GM21529 (cell line): Measurements from ENCODE around the gene ATXN8OS.
"Not testable (repeated sequence)": the region's sequence is repeated elsewhere in the genome, so short reads cannot be mapped to it uniquely, and the experiment has no call there.

ENCODE experiments used
- ATAC-seq: cut with Tn5 transposase; IDR thresholded peaks from one replicate; pipeline ENCODE4 v1.9.1; 2021; ENCODE audit not compliant: unreplicated experiment

Gene ATXN8OS

GRCh38 chr13:70107498-70108281, at the start of gene ATXN8OS:
TSS of gene ATXN8OS (plus strand) at chr13:70107826.
- no peak for ATAC-seq

DNA sequence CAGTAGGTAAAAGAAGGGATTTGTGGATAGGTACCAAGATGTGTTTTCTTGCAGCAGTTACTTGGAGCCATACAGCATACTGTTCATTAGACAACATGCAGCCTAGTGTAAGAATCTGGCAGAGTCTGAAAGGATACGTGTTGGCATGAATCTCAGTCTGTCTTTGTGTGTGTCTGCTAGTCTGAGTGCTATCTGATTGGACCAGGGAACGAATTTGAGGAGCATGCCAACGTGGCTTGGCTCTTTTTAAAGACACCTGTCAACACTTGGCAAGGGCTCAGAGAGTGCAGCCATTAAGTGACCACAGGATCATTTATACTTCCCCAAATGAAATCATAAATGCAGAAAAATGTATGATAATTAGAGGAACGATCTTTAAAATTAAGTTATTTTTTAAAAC, 27.6 kb upstream of the ATXN8OS start:
- ATAC-seq = no peak

GRCh38 chr13:70087247-70087646, 20.4 kb upstream of the ATXN8OS start:
- ATAC-seq = no peak

- ATAC-seq = no peak
Measured at GRCh38 chr13:70088926-70089325, 18.7 kb upstream of the ATXN8OS start.

DNA sequence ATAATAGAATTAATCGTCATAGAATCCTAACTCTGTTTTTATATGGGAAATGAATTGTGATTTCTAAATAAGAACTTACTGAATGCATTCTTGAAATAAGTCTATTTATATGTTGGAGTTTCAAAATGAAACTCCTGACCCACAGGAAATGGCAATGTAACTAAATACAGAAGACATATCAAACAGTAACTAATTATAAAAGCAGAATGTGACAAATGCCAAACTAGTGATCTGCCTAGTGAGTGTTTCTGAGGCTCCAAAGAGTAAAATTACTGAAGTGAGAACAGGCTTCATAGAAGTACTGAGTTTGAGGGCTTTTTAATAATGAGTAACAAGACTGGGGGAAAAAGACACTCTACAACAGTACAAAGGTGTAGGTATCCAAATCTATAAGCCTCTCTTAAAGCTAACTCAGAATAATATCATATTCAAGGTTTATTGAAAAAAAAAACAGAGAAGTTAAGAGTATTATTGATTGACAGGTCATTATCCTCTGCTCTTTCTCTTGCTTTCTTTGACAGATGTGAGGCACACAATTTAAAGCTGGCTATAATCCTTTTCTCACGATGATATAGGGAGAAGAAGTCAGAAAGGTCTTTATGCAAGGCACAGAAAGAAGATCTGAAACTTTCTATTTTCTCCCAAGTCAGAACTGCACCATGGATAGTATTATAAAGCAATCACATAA, 17.4 kb upstream of the ATXN8OS start:
- ATAC-seq = no peak

GRCh38 chr13:70098669-70099068, 9.0 kb upstream of the ATXN8OS start:
- no peak for ATAC-seq

DNA sequence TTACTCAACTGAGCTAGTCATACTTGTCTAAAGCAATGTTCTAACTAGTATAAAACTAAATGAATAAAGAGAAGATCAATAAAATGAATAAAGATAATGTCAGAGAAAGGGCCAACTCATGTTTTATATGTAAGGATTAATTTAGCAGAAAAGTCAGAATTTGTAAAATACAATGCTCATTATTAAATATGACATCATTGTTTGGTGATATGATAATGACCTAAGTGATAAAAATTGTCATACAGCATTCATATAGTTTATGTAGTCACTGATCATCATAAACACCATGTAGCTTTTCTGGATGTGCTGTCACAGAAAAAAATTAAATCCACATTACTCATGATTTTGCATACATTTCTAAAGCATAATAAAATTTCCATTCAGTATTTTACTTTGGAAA, 3.1 kb upstream of the ATXN8OS start:
- no peak for ATAC-seq

DNA sequence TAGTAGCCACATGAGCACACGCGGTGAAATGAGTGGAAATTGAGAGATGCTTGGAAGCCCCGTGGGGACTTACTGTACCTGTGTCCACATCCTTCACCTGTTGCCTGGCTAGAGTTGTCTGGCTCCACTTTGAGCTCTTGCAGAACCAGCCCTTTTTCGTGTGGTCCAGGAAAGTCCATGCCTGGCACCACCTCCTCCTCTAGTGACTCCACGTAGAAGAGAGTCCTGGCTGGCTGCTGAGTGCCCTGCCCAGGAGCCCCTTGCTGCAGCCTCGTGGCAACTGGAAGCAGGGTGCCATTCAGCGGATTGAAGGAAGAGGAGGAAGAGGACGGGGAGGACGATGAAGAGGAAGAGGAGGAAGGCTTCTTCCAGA, 515 bp upstream of the ATXN8OS start:
- no peak for ATAC-seq

GRCh38 chr13:70108356-70109105, 905 bp downstream of the ATXN8OS start, which contains the start of gene KLHL1:
TSS of gene KLHL1 (minus strand) at chr13:70108452. CDS start at chr13:70107699, 753 bp downstream.
- ATAC-seq = no peak

GRCh38 chr13:70117338-70117905, 9.8 kb downstream of the ATXN8OS start:
- no peak for ATAC-seq

GRCh38 chr13:70125693-70126092, 18.1 kb downstream of the ATXN8OS start:
- ATAC-seq = no peak

DNA sequence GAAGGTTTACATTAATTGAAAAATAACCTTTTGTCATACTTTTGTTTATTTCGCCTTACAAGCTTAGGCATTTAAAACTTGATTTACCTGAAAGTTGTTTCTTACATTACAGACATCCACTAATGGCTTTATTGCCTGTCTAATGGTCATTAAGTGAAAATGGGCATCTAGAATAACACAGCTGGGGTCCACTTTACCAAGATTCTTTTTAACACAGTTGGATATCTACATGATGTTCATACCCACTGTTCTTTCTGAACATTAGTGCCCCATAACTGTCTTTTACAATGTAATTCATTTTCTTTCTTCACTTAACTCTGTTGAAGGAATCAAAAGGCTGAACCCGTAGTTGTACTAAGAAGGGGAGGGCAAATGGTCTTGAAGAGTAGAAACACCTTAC, 20.5 kb downstream of the ATXN8OS start:
- ATAC-seq = no peak

DNA sequence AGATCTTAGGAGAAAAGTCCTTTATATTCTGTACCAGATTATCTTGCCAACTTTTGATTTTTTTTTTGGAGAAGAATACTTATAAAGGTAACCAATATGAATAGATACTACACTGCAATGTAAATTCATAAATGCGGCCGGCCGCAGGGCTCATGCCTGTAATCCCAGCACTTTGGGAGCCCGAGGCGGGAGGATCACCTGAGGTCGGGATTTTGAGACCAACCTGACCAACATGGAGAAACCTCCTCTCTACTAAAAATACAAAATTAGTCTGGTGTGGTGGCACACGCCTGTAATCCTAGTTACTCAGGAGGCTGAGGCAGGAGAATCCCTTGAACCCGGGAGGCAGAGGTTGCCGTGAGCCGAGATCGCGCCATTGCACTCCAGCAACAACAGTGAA, 35.0 kb downstream of the ATXN8OS start:
- not testable (repeated sequence) for ATAC-seq

- ATAC-seq = no peak
Measured at GRCh38 chr13:70162141-70162540, 54.5 kb downstream of the ATXN8OS start.

DNA sequence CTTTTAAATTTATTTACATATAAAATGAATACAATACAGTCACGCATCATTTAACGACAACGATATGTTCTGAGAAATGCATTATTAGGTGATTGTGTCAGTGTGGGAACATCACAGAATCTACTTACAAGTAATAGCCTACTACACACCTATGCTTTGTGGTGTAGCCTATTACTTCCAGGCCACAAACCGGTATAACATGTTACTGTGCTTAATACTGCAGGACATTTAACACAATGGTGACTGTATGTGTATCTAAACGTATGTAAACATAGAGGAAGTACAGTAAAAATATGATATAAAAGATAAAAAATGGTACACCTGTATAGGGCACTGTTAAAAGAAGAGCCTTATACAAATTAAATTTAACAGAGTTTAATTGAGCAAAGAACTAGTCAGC, 63.1 kb downstream of the ATXN8OS start:
- no peak for ATAC-seq

DNA sequence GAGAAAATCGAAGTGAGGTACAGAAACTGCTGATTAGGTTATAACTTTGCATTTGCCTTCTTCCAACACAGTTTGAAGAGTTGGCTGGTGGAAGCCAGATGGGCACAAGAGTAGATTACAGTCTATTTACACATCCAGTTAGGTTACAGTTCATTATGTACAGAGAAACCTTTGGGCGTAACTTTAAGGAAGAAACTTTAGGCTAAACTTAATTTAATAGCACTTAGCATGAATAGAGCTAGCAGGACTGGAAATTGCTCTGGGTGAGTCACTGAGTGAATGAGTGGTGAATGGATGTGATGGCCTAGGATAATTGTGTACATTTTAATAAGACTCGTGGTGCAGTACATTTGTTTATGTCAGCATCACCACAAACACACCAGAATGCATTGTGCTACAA, 63.5 kb downstream of the ATXN8OS start:
- no peak for ATAC-seq

GRCh38 chr13:70172946-70173597, 65.4 kb downstream of the ATXN8OS start:
- no peak for ATAC-seq

DNA sequence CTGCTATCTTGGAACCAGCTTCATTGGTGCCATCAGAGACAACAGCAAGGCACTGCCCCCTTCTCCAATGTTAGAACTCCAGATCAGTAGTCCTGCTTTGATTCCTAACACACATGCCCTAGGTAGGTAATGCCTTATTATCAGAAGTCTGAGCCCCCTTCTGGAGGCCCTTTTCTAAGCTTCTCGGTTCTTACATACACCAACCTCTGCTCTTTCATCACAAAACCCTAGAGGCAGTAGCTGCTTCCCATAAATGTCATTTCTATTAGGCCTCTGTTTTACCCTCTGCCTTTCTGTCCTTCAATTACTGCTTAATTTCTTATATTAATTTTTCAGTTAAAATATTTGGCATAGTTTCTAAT, 66.0 kb downstream of the ATXN8OS start:
- no peak for ATAC-seq

DNA sequence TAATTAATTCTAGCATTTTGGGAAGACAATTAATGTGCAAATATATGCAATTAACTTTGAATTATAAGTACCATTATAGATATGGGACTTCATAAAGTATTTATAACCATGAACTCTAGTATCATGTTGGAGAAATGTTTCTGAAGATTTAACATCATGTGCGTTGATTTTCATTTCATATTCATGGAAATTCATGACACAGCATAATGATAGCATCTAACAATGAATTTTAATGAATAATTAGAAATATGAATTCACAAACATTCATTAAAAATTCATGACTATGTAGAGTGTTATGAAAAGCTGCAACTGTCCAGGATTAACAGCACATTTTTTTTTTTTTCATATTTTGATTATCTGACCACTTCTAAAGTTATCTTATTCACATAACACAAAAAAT, 70.7 kb downstream of the ATXN8OS start:
- no peak for ATAC-seq
